GM06990 (cell line): ENCODE measurements around the gene DTHD1.

Experiments
- DNase-seq: peaks from one replicate; pipeline ENCODE4 v3.0.0-alpha.2; 2011; ENCODE audit not compliant: insufficient read length; ENCODE audit errors: extremely low read depth
- H3K27me3 ChIP-seq: replicated peaks from 2 replicates; pipeline ENCODE4 v1.6.0; 2011; ENCODE audit warnings: low read length; ENCODE audit not compliant: control insufficient read depth, insufficient read depth
- H3K36me3 ChIP-seq: 2 replicates; pipeline ENCODE4 v1.5.1; 2011; ENCODE audit warnings: low read length; ENCODE audit not compliant: control insufficient read depth, insufficient read depth
- H3K4me3 ChIP-seq: replicated peaks from 2 replicates; pipeline ENCODE4 v1.5.1; 2011; ENCODE audit warnings: low read depth, mild to moderate bottlenecking, control low read depth, low read length
- CTCF ChIP-seq: IDR thresholded peaks from 2 replicates; pipeline ENCODE4 v1.5.1; 2011; ENCODE audit warnings: low read length, control low read depth, mild to moderate bottlenecking, inconsistent platforms; ENCODE audit not compliant: insufficient read depth, poor library complexity, severe bottlenecking

The DTHD1 gene

GRCh38 chr4:36341936-36342335 lies 60.5 kb downstream of the DTHD1 start:
- DNase-seq, result no peak
- H3K4me3 ChIP-seq, result no peak overlapping the region
- no peaks in the 10 kb centered on the region for H3K27me3 ChIP-seq
- no peaks in the 10 kb centered on the region for H3K36me3 ChIP-seq
- no peak for TF ChIP-seq CTCF

- H3K36me3 ChIP-seq, result no peaks in the 10 kb centered on the region
- H3K27me3 ChIP-seq, result no peaks in the 10 kb centered on the region
- no peak overlapping the region for H3K4me3 ChIP-seq
- no peak for DNase-seq
- no peak for TF ChIP-seq CTCF
These were observed 62.2 kb downstream of the DTHD1 start for GRCh38 chr4:36343501-36344175.

GRCh38 chr4:36348403-36348938 lies 67.1 kb downstream of the DTHD1 start:
- no peaks in the 10 kb centered on the region for H3K36me3 ChIP-seq
- no peak for TF ChIP-seq CTCF

GRCh38 chr4:36349938-36350549 lies 68.6 kb downstream of the DTHD1 start:
- no peak for DNase-seq
- TF ChIP-seq CTCF, result no peak
- Histone ChIP-seq H3K27me3 (no peaks in the 10 kb centered on the region), H3K36me3 (no peaks in the 10 kb centered on the region), H3K4me3 (no peak overlapping the region)

More at GRCh38 chr4:36348403-36348938, 67.1 kb downstream of the DTHD1 start:
- Histone ChIP-seq H3K4me3 (no peak overlapping the region), H3K27me3 (no peaks in the 10 kb centered on the region)
- peak; percentile 57 for DNase-seq

GRCh38 chr4:36351082-36351666 lies 69.8 kb downstream of the DTHD1 start:
- Histone ChIP-seq H3K4me3 (no peak overlapping the region), H3K36me3 (no peaks in the 10 kb centered on the region), H3K27me3 (no peaks in the 10 kb centered on the region)
- TF ChIP-seq CTCF, result peak; percentile 81
- DNase-seq, result no peak
